ENCODE data around the gene CLTCL1. TPM values are rescaled to one million over a fixed set of nuclear protein-coding genes. Genes with fewer than 3 reads are reported as not detected.

The CLTCL1 gene
- total and polyA plus RNA-seq, 9 of the 15 experiments (the other 6 are each of a cell fraction or from before 2014, with no cell fraction given): 1.1 to 11.7 (median 5.0) TPM

DNA sequence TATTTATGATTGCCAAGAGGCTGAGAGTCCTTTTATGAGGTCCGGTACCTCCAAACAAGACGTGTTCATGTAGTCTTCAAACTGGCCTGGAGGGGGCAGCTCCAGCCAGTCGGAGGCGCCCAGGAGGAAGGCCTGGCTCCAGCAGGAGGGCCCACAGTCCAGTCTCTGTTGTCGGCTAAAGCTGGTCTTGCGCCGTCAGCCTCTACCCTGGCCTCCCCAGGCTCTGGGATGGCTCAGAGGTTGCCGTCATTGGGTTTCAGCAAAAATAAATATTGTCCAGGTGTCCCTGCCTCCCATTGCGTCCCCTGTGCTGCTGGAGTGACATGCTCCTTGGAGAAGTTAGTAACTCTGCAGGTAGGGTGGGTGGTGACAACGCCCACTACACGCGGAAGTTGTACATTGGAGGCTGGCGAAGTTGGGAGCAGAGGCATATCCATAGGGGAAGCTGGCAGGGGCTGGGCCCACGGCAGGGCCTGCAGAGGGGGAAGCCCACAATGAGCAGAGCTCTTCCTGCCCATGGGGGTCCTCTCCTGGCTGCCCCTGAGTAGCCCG, 111.9 kb downstream of the CLTCL1 start (continued):
- no peak for TF ChIP-seq BRD9 (IDR thresholded peaks at IDR 0.05; ENCODE audit: low read depth, partially characterized antibody)
- TF ChIP-seq SLC30A9 (CRISPR knock-in tag; IDR thresholded peaks at IDR 0.05): no peak
- TF ChIP-seq HOXB6 (CRISPR knock-in tag; IDR thresholded peaks at IDR 0.05; ENCODE audit: borderline replicate concordance): no peak
- TF ChIP-seq, protein P1, sequence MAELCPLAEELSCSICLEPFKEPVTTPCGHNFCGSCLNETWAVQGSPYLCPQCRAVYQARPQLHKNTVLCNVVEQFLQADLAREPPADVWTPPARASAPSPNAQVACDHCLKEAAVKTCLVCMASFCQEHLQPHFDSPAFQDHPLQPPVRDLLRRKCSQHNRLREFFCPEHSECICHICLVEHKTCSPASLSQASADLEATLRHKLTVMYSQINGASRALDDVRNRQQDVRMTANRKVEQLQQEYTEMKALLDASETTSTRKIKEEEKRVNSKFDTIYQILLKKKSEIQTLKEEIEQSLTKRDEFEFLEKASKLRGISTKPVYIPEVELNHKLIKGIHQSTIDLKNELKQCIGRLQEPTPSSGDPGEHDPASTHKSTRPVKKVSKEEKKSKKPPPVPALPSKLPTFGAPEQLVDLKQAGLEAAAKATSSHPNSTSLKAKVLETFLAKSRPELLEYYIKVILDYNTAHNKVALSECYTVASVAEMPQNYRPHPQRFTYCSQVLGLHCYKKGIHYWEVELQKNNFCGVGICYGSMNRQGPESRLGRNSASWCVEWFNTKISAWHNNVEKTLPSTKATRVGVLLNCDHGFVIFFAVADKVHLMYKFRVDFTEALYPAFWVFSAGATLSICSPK (IDR thresholded peaks at IDR 0.05; ENCODE audit: borderline replicate concordance): no peak
- no peak for TF ChIP-seq SRSF3 (IDR thresholded peaks at IDR 0.05; ENCODE audit: insufficient read depth, low read length)
- no peak for TF ChIP-seq RB1 (IDR thresholded peaks at IDR 0.05; ENCODE audit: low read depth)
- TF ChIP-seq, protein P2, sequence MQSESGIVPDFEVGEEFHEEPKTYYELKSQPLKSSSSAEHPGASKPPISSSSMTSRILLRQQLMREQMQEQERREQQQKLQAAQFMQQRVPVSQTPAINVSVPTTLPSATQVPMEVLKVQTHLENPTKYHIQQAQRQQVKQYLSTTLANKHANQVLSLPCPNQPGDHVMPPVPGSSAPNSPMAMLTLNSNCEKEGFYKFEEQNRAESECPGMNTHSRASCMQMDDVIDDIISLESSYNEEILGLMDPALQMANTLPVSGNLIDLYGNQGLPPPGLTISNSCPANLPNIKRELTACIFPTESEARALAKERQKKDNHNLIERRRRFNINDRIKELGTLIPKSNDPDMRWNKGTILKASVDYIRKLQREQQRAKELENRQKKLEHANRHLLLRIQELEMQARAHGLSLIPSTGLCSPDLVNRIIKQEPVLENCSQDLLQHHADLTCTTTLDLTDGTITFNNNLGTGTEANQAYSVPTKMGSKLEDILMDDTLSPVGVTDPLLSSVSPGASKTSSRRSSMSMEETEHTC (IDR thresholded peaks at IDR 0.05): no peak
- TF ChIP-seq RBM17 (IDR thresholded peaks at IDR 0.05; ENCODE audit: borderline replicate concordance, low read depth, low read length): no peak
- TF ChIP-seq MEF2A (IDR thresholded peaks at IDR 0.05; ENCODE audit: control insufficient read depth, low read depth, low read length): no peak
- no peak for TF ChIP-seq RBM25 (IDR thresholded peaks at IDR 0.05; ENCODE audit: low read depth, low read length, severe bottlenecking)
- TF ChIP-seq HMGN3 (IDR thresholded peaks at IDR 0.05; ENCODE audit: borderline replicate concordance, extremely low read depth, insufficient read length, low read depth, low read length): no peak
- TF ChIP-seq, protein P3, sequence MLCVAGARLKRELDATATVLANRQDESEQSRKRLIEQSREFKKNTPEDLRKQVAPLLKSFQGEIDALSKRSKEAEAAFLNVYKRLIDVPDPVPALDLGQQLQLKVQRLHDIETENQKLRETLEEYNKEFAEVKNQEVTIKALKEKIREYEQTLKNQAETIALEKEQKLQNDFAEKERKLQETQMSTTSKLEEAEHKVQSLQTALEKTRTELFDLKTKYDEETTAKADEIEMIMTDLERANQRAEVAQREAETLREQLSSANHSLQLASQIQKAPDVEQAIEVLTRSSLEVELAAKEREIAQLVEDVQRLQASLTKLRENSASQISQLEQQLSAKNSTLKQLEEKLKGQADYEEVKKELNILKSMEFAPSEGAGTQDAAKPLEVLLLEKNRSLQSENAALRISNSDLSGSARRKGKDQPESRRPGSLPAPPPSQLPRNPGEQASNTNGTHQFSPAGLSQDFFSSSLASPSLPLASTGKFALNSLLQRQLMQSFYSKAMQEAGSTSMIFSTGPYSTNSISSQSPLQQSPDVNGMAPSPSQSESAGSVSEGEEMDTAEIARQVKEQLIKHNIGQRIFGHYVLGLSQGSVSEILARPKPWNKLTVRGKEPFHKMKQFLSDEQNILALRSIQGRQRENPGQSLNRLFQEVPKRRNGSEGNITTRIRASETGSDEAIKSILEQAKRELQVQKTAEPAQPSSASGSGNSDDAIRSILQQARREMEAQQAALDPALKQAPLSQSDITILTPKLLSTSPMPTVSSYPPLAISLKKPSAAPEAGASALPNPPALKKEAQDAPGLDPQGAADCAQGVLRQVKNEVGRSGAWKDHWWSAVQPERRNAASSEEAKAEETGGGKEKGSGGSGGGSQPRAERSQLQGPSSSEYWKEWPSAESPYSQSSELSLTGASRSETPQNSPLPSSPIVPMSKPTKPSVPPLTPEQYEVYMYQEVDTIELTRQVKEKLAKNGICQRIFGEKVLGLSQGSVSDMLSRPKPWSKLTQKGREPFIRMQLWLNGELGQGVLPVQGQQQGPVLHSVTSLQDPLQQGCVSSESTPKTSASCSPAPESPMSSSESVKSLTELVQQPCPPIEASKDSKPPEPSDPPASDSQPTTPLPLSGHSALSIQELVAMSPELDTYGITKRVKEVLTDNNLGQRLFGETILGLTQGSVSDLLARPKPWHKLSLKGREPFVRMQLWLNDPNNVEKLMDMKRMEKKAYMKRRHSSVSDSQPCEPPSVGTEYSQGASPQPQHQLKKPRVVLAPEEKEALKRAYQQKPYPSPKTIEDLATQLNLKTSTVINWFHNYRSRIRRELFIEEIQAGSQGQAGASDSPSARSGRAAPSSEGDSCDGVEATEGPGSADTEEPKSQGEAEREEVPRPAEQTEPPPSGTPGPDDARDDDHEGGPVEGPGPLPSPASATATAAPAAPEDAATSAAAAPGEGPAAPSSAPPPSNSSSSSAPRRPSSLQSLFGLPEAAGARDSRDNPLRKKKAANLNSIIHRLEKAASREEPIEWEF (CRISPR knock-in tag; IDR thresholded peaks at IDR 0.05): no peak
- TF ChIP-seq DPF2 (IDR thresholded peaks at IDR 0.05): no peak
- no peak; the same call in 1 of the 2 replicates for TF ChIP-seq ELF4 (CRISPR knock-in tag; IDR thresholded peaks at IDR 0.05)
- no peak for TF ChIP-seq RBM39 (optimal IDR thresholded peaks at IDR 0.05; ENCODE audit: low read depth, low read length)
- TF ChIP-seq, protein P4, sequence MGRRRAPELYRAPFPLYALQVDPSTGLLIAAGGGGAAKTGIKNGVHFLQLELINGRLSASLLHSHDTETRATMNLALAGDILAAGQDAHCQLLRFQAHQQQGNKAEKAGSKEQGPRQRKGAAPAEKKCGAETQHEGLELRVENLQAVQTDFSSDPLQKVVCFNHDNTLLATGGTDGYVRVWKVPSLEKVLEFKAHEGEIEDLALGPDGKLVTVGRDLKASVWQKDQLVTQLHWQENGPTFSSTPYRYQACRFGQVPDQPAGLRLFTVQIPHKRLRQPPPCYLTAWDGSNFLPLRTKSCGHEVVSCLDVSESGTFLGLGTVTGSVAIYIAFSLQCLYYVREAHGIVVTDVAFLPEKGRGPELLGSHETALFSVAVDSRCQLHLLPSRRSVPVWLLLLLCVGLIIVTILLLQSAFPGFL (CRISPR knock-in tag; IDR thresholded peaks at IDR 0.05): no peak
- TF ChIP-seq BRF1 (IDR thresholded peaks at IDR 0.05; ENCODE audit: borderline replicate concordance, extremely low read depth, insufficient read length): no peak
- TF ChIP-seq ZNF23 (CRISPR knock-in tag; IDR thresholded peaks at IDR 0.05): no peak
- TF ChIP-seq JUNB (CRISPR knock-in tag; conservative IDR thresholded peaks at IDR 0.05): no peak
- no peak for TF ChIP-seq TARDBP (IDR thresholded peaks at IDR 0.05)
